Measurements from ENCODE around the gene G6PC2.
"Not testable (repeated sequence)": the region's sequence is repeated elsewhere in the genome, so short reads cannot be mapped to it uniquely, and the experiment has no call there.

G6PC2 gene

GRCh38 chr2:168901003-168901402, at the start of gene G6PC2:
G6PC2 (plus strand) TSS chr2:168901291; CDS start chr2:168901332, 41 bp downstream.
- DNase-seq: no peak

GRCh38 chr2:168851674-168852320, 49.3 kb upstream of the G6PC2 start:
- no peak for DNase-seq

- no peak for DNase-seq
Measured at GRCh38 chr2:168852481-168852880, 48.6 kb upstream of the G6PC2 start.

GRCh38 chr2:168853471-168853870, 47.6 kb upstream of the G6PC2 start:
- no peak for DNase-seq

GRCh38 chr2:168854651-168855050, 46.4 kb upstream of the G6PC2 start:
- no peak for DNase-seq

GRCh38 chr2:168855601-168856000, 45.5 kb upstream of the G6PC2 start:
- no peak for DNase-seq

- DNase-seq: no peak
Measured at GRCh38 chr2:168858146-168858545, 42.9 kb upstream of the G6PC2 start.

- DNase-seq: not testable (repeated sequence)
Measured at GRCh38 chr2:168867164-168867563, 33.9 kb upstream of the G6PC2 start.

- not testable (repeated sequence) for DNase-seq
Measured at GRCh38 chr2:168870369-168870768, 30.7 kb upstream of the G6PC2 start.

- not testable (repeated sequence) for DNase-seq
Measured at GRCh38 chr2:168870824-168871223, 30.3 kb upstream of the G6PC2 start.

GRCh38 chr2:168874368-168875054, 26.6 kb upstream of the G6PC2 start:
- no peak for DNase-seq

GRCh38 chr2:168882163-168882562, 18.9 kb upstream of the G6PC2 start:
- DNase-seq: not testable (repeated sequence)

- no peak for DNase-seq
Measured at GRCh38 chr2:168884975-168885374, 16.1 kb upstream of the G6PC2 start.

- no peak for DNase-seq
Measured at GRCh38 chr2:168889635-168890005, 11.5 kb upstream of the G6PC2 start.

GRCh38 chr2:168890006-168890782, 10.9 kb upstream of the G6PC2 start, which contains the start of gene SPC25:
SPC25 (minus strand) TSS chr2:168890430; CDS start chr2:168889519, 911 bp downstream.
- peak; percentile 94 for DNase-seq

GRCh38 chr2:168892327-168892726, 8.8 kb upstream of the G6PC2 start:
- DNase-seq: no peak

- no peak for DNase-seq
Measured at GRCh38 chr2:168894101-168894500, 7.0 kb upstream of the G6PC2 start.

- no peak for DNase-seq
Measured at GRCh38 chr2:168894720-168895119, 6.4 kb upstream of the G6PC2 start.

GRCh38 chr2:168895771-168896170, 5.3 kb upstream of the G6PC2 start:
- no peak for DNase-seq

- no peak for DNase-seq
Measured at GRCh38 chr2:168896783-168897182, 4.3 kb upstream of the G6PC2 start.

- no peak for DNase-seq
Measured at GRCh38 chr2:168897449-168897848, 3.6 kb upstream of the G6PC2 start.

- DNase-seq: no peak
Measured at GRCh38 chr2:168903888-168904287, 2.8 kb downstream of the G6PC2 start.

- DNase-seq: no peak
Measured at GRCh38 chr2:168904358-168904757, 3.3 kb downstream of the G6PC2 start.
